Mucosa of descending colon (tissue), 3 donors: ENCODE results near the gene OSBP. TPM values are rescaled to one million over a fixed set of nuclear protein-coding genes. Genes with fewer than 3 reads are reported as not detected.

Source experiments
- ATAC-seq: fragments of 200-7000 bp; cut with Tn5 transposase; one replicate; pipeline ENCODE4 v1.9.1; 2020; ENCODE audit warnings: mild to moderate bottlenecking, moderate library complexity
- DNase-seq, 3 donors: peaks; one replicate each; pipeline ENCODE4 v3.0.0-alpha.2; 2020
- H3K36me3 ChIP-seq: fragments of 200-600 bp; one replicate; pipeline ENCODE4 v1.8.0; 2021; ENCODE audit warnings: low read depth, mild to moderate bottlenecking
- H3K4me1 ChIP-seq: fragments of 200-600 bp; one replicate; pipeline ENCODE4 v1.8.0; 2021; ENCODE audit warnings: low read depth, mild to moderate bottlenecking
- H3K4me3 ChIP-seq: fragments of 200-600 bp; one replicate; pipeline ENCODE4 v1.8.0; 2021; ENCODE audit warnings: mild to moderate bottlenecking
- H3K9me3 ChIP-seq: fragments of 200-600 bp; one replicate; pipeline ENCODE4 v1.8.0; 2021; ENCODE audit warnings: mild to moderate bottlenecking
- CTCF ChIP-seq: fragments of 200-600 bp; IDR thresholded peaks from one replicate; pipeline ENCODE4 v1.8.0; 2022; ENCODE audit warnings: antibody characterized with exemption, mild to moderate bottlenecking
- intact Hi-C, 2 donors: fragments of 100-400 bp; cut with DNase I in 1 of 2; cut with micrococcal nuclease in 1 of 2; formaldehyde crosslinking; loops; one replicate each; pipeline versions ENCODE4 v1.11.0 to v1.11.1; 2022; cut with DNase I, micrococcal nuclease
- total RNA-seq, 3 donors: library from RNA; stranded (reverse); fragmentation: NEBNext Ultra II Directional in 2 of 3; extraction: Animal tissue kit (Norgen Biotek cat#: 25700) in 2 of 3; gene quantifications; one replicate each; pipeline versions ENCODE4 v1.2.1 to v1.2.4, GENCODE V29; 2021 to 2023
- donor health status: DM: no; HTN: no; CAD: no; lungs with moderate emphysema.
- donor health status: DM: no; HTN: no; CAD: no.
- donor health status: DM: no; HTN: yes; CAD: no.

The OSBP gene
- total RNA-seq, 3 donors from 2014 or later, result 55.0 to 57.8 (median 55.9) TPM

GRCh38 chr11:59558270-59558643 lies 57.3 kb downstream of the OSBP start:
- no peaks in the 10 kb centered on the region for H3K9me3 ChIP-seq
- TF ChIP-seq CTCF, result no peak
- intact Hi-C loops, result no loop called here
- no peaks in the 10 kb centered on the region for H3K36me3 ChIP-seq
- H3K4me1 ChIP-seq, result peaks cover 8% of the 10 kb centered on the region
- no peak for DNase-seq
- no peak for ATAC-seq
- H3K4me3 ChIP-seq, result no peak overlapping the region

- ATAC-seq (no peak), DNase-seq (no peak)
- Histone ChIP-seq H3K4me3 (no peak overlapping the region), H3K36me3 (no peaks in the 10 kb centered on the region), H3K4me1 (peaks cover 8% of the 10 kb centered on the region), H3K9me3 (no peaks in the 10 kb centered on the region)
- intact Hi-C loops, result no loop called here
- TF ChIP-seq CTCF, result no peak
These were observed 58.6 kb downstream of the OSBP start for GRCh38 chr11:59556917-59557348.

- no peak overlapping the region for H3K4me3 ChIP-seq
- intact Hi-C loops, result no loop called here
- DNase-seq (no peak), ATAC-seq (no peak)
- TF ChIP-seq CTCF, result no peak
- no peaks in the 10 kb centered on the region for H3K9me3 ChIP-seq
- H3K4me1 ChIP-seq, result peaks cover 2% of the 10 kb centered on the region
- H3K36me3 ChIP-seq, result no peaks in the 10 kb centered on the region
These were observed 59.3 kb downstream of the OSBP start for GRCh38 chr11:59556115-59556916.

- no peaks in the 10 kb centered on the region for H3K9me3 ChIP-seq
- intact Hi-C loops, result no loop called here
- no peak overlapping the region for H3K4me3 ChIP-seq
- H3K4me1 ChIP-seq, result no peaks in the 10 kb centered on the region
- H3K36me3 ChIP-seq, result no peaks in the 10 kb centered on the region
- DNase-seq, result no peak
- ATAC-seq, result no peak
- TF ChIP-seq CTCF, result no peak
These were observed 59.9 kb downstream of the OSBP start for GRCh38 chr11:59555601-59556114.

- intact Hi-C loops, result no loop called here
- H3K4me1 ChIP-seq, result no peaks in the 10 kb centered on the region
- no peaks in the 10 kb centered on the region for H3K36me3 ChIP-seq
- H3K4me3 ChIP-seq, result no peak overlapping the region
- no peak for ATAC-seq
- H3K9me3 ChIP-seq, result no peaks in the 10 kb centered on the region
- TF ChIP-seq CTCF, result no peak
- no peak for DNase-seq
These were observed 62.3 kb downstream of the OSBP start for GRCh38 chr11:59553323-59553722.
